ENCODE measurements around the gene MAFF.
"Not testable (repeated sequence)": the region's sequence is repeated elsewhere in the genome, so short reads cannot be mapped to it uniquely, and the experiment has no call there.

The MAFF gene

DNA sequence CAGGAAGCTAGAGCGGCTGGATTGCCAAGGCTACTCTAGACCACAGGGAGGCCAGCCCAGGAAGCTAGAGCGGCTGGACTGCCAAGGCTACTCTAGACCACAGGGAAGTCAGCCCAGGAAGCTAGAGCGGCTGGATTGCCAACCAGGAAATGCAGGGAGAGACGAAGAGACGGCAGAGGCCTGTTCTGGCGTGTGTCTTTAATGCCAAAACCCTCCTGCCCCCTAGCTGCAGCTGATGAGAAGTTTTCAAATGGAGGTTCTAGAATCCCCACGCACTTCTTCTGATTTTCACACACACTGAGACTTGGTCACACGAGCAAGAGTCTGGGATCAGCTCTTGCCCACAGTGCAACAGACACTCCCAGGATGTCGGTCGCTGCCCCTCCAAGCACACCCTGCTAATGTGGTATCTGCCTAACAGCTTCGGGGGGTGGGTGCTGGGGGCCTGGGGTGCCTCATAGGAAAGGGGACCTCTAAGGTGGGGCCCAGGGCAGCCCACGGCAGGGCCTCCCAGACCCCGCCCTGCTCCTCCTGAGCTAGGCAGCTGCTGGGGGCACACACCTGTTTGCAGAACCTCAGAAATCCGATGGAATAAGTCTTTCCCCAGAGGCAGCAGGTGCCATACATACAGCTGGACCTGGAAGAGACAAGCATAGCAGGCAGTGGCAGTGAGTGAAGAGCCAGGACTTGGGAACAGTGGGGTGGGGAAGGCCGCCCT lies 28.5 kb downstream of the MAFF start:
- TF ChIP-seq CTCF (IDR thresholded peaks at IDR 0.05; ENCODE audit: low read depth, low read length), result no peak
- no peak overlapping the region for H3K4me3 ChIP-seq (ENCODE audit: low read depth, low read length)

- no peak for TF ChIP-seq CTCF (IDR thresholded peaks at IDR 0.05; ENCODE audit: low read depth, low read length)
- no peak overlapping the region for H3K4me3 ChIP-seq (ENCODE audit: low read depth, low read length)
Measured at GRCh38 chr22:38230916-38231315, 29.1 kb downstream of the MAFF start.

DNA sequence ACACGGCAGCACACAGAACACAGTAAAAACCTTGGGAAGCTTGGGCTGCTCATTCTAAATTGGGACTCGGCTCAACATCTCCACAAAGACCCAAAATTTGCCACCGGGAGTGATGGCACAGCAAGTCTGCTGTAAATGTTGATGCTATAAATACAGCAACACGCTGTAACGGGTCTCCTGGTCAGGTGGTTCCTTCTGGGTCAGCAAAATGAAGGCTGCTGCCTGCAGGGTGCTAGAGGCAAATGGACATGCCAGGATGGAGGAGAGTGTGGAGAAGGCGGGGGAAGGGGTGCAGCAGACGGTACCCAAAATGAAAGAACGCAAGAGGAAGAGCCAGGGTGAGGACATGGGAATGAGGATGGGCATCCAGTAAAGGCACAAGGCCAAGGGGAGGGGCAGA lies 30.4 kb downstream of the MAFF start:
- no peak for TF ChIP-seq CTCF (IDR thresholded peaks at IDR 0.05; ENCODE audit: low read depth, low read length)

DNA sequence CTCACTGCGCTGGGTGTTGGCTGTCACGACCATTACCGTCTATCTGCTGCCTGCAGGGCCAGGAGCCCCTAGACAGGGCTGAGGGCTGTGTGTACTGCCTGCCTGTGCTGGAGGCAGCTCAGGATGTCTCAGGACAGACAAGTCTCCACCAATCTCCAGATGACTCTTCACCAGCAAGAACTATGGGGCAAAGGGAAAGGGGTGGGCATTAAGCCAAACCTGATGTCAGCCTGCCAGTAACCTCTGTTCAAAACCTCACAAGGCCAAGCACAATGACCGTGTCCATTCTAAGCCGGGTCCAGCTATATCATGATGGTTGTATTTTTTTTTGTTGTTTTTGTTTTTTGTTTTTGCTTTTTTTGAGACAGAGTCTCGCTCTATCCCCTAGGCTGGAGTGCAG lies 31.6 kb downstream of the MAFF start:
- no peak for TF ChIP-seq CTCF (IDR thresholded peaks at IDR 0.05; ENCODE audit: low read depth, low read length)

More for the DNA sequence above, 30.4 kb downstream of the MAFF start:
- no peak overlapping the region for H3K4me3 ChIP-seq (ENCODE audit: low read depth, low read length)

DNA sequence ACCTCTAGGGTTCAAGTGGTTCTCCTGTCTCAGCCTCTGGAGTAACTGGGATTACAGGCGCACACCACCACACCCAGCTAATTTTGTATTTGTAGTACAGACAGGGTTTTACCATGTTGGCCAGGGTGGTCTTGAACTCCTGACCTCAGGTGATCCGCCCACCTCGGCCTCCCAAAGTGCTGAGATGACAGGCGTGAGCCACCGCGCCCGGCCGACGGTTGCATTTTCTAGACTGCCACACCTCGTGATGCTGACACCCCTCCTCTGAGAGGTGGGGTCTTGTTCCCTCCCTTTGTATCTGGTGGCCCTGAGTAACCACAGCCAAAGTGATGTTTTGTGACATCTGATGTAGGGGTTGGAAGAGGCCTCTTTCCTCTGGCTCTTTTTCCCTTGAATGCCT lies 32.1 kb downstream of the MAFF start:
- H3K4me3 ChIP-seq (ENCODE audit: low read depth, low read length), result not testable (repeated sequence)

More for the DNA sequence above, 31.6 kb downstream of the MAFF start:
- H3K4me3 ChIP-seq (ENCODE audit: low read depth, low read length), result no peak overlapping the region

DNA sequence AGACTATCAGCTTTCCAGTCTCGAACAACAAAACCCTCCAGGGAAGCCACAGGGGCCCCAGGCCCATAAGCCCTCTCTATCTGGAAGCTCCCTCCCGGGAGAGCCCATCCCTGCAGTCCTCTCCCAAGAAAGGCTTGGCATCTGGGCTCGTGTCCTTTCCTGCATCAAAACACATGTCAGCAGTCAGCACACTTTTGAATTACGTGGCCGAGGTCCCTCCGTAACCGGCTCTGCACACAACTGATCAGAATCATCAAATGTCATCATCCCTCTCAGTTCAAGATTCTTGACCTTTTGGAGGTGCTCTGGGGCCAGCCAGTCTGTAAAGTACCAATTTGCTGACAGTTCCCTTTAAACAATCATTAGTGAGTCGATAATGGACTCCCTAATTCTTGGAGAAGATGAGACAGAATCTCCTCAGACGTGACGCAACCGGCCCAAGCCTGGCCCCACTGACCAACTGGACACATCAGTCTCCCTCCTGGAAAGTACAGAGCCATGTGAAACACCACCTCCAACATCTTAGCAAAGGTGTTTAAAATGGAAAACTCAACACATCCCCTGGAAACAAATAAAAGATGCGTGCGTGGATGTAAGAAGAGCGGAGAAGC lies 33.6 kb downstream of the MAFF start:
- TF ChIP-seq CTCF (IDR thresholded peaks at IDR 0.05; ENCODE audit: low read depth, low read length), result no peak

DNA sequence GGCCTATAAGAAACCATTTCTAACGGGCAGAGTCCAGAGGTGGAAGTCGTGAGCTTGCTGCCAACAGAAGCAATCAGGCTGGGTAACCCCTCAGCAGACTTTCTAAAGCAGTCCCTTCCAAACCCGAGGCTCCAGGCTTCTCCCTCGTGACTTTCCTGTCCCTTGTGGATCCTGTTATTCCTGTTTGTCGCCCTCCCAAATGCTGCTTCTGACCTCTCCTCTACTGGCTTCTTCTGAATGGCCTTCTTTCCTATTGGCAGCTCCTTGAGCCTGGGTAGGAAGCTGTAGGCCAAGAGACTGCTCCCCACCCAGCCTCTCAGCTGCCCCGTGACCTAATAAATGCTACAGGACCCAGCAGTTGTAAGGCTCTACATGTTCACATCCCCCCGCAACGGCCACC lies 35.0 kb downstream of the MAFF start:
- no peak overlapping the region for H3K4me3 ChIP-seq (ENCODE audit: low read depth, low read length)
- TF ChIP-seq CTCF (IDR thresholded peaks at IDR 0.05; ENCODE audit: low read depth, low read length), result no peak

More for the DNA sequence above, 33.6 kb downstream of the MAFF start:
- no peak overlapping the region for H3K4me3 ChIP-seq (ENCODE audit: low read depth, low read length)
